ENCODE measurements around the gene PHLDB3.

Gene PHLDB3

DNA sequence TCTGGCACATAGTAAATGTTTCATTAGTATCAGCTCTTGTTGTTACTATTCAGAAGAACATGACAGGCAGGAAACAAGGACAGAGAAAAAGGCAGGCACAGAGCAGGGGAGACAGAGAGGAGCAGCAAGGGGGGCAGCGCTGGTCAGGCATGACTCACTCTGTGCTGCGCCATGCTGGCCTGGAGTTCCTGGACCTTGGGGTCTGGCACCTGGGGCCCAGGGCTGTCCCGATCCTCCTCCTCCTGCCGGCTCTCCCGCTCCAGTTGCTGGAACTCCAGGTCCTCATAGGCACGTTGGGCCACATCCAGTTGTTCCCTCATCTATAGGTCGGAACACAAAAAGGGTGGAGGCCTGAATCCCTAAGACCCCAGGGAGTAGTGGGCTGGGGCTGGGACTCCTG, 7.6 kb downstream of the PHLDB3 start:
- no peak for DNase-seq

DNA sequence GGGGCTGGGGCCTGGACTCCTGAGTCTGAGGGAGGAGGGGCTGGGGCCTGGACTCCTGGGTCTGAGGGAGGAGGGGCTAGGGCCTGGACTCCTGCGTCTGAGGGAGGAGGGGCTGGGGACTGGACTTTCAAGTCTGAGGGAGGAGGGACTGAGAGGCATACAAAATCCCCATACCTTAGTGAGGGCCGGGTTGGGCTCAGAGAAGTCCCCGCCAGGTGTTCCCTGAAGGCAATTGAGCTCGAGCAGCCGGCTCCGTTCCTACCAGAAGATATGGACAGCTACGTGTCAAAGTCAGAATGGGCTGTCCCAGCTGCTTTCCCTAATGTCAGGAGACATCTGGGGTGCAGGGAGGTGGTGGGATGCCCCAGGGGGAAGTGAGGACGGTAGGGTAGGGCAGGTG, 9.5 kb downstream of the PHLDB3 start:
- no peak for DNase-seq

GRCh38 chr19:43490759-43491158, 13.8 kb downstream of the PHLDB3 start:
- DNase-seq, result no peak

DNA sequence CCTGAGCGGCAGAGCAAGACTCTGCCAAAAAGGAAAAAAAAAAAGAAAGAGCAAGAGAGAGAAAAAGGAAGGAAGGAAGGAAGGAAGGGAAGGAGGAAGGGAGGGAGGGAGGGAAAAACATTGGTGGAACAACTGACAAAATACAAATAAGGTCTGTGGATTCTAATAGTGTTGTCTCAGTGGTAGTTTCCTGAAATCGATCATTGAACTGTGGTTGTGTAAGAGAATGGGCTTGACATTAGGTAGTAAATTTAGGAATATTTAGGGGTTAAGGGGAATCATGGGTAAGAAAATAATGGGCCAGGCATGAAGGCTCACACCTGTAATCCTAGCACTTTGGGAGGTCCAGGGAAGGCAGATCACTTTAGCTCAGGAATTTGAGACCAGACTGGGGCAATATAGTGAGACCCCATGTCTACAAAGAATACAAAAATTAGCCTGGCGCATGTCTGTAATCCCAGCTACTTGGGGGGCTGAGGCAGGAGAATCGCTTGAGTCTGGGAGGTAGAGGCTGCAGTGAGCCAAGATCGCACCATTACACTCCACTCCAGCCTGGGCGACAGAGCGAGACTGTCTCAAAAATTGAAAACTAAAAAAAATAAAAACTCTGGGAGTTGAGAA, 14.5 kb downstream of the PHLDB3 start:
- no peak for DNase-seq

GRCh38 chr19:43489310-43489709, 15.2 kb downstream of the PHLDB3 start:
- DNase-seq, result no peak

DNA sequence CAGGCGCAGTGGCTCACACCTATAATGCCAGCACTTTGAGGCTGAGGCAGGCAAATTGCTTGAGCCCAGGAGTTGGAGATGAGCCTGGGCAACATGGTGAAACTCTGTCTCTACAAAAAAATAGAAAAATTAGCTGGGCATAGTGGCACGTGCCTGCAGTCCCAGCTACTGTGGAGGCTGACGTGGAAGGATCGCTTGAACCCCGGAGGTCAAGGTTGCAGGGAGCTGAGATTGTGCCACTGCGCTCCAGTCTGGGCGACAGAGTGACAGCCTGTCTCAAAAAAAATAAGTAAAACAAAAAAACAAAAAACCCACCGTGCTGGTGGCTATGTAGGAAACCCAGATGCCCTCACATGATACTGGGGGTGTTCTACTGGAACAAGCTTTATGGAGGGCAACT, 16.4 kb downstream of the PHLDB3 start:
- no peak for DNase-seq

GRCh38 chr19:43486412-43486811, 18.1 kb downstream of the PHLDB3 start:
- DNase-seq, result no peak

- no peak for DNase-seq
These were observed 18.6 kb downstream of the PHLDB3 start for GRCh38 chr19:43485951-43486350.

- DNase-seq, result no peak
These were observed 21.3 kb downstream of the PHLDB3 start for GRCh38 chr19:43483281-43483680.

DNA sequence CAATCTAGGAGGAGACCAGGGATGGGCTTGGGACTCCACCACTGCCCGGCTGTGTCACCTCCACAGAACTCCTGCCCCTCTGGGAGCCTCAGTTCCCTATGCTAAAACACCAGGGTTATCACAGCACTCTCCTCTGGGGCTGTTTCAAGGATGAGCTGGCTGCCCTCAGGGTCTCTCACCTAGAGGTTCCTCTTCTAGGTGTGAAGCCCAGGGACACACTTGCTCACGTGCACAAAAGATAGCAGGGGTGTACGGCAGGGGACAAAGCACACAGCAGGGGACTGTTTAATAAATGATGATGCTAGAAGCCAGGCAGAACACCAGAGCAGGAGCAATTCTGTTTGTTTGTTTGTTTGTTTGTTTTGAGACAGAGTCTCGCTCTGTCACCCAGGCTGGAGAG, 22.4 kb downstream of the PHLDB3 start:
- no peak for DNase-seq

GRCh38 chr19:43481701-43482100, 22.8 kb downstream of the PHLDB3 start:
- DNase-seq, result no peak

DNA sequence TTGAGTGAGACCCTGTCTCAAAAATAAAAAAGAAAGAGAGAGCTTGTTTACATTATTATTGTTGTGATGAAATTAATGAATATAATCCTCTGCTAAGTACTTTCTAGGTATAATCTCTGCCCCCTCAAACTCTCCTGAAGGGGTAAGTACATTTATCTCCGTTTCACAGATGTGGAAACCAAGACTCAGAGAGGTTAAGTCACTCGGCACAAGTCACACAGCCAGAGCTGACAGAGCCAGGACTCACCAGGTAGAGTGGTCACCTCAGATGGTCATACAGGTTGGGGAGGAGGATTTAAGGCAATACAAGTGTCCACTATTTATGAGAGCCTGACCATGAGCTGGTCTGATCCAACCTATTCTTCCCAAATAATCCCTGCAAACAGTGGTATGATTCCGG, 24.0 kb downstream of the PHLDB3 start:
- no peak for DNase-seq

DNA sequence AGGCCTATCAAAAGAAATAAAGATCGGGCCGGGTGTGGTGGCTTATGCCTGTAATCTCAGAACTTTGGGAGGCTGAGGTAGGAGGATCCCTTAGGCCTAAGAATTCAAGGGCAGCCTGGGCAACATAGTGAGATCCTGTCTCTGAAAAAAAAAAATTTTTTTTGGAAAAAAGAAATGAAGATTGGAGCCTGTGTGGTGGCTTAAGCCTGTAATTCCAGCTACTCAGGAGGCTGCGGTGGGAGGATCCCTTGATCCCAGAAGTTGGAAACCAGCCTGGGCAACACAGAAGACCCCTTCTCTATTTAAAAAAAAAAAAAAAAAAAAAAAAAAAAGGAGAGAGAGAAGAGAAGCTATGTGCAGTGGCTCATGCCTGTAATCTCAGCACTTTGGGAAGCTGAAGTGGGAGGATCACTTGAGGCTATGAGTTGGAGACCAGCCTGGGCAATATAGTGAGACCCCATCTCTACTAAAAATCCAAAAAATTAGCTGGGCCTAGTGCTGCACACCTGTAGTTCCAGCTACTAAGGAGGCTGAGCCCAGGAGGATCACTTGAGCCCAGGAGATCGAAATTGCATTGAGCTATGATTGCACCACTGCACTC, 24.5 kb downstream of the PHLDB3 start:
- DNase-seq, result no peak

- no peak for DNase-seq
These were observed 25.3 kb downstream of the PHLDB3 start for GRCh38 chr19:43479226-43479625.

DNA sequence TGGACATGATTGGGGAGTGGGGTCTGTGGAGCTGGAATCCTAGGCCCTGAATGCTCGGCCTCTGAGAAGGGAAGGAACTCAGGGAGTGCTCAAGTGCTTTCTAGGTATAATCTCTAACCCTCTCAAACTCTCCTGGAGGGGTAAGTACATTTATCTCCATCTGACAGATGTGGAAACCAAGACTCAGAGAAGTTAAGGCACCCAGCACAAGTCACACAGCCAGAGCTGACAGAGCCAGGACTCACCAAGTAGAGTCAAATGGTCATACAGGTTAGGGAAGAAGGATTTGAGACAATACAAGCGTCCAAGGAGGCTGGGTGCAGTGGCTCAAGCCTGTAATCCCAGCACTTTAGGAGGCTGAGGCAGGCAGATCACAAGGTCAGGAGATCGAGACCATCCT, 26.2 kb downstream of the PHLDB3 start:
- no peak for DNase-seq

- no peak for DNase-seq
These were observed 27.9 kb downstream of the PHLDB3 start for GRCh38 chr19:43476606-43477005.

- DNase-seq, result peak; percentile 91
These were observed 29.4 kb downstream of the PHLDB3 start for GRCh38 chr19:43474986-43475705.

- no peak for DNase-seq
These were observed 30.1 kb downstream of the PHLDB3 start for GRCh38 chr19:43474487-43474886.

- no peak for DNase-seq
These were observed 33.5 kb downstream of the PHLDB3 start for GRCh38 chr19:43471091-43471490.

GRCh38 chr19:43470288-43470687, 34.3 kb downstream of the PHLDB3 start:
- no peak for DNase-seq

- no peak for DNase-seq
These were observed 35.4 kb downstream of the PHLDB3 start for GRCh38 chr19:43469160-43469480.

DNA sequence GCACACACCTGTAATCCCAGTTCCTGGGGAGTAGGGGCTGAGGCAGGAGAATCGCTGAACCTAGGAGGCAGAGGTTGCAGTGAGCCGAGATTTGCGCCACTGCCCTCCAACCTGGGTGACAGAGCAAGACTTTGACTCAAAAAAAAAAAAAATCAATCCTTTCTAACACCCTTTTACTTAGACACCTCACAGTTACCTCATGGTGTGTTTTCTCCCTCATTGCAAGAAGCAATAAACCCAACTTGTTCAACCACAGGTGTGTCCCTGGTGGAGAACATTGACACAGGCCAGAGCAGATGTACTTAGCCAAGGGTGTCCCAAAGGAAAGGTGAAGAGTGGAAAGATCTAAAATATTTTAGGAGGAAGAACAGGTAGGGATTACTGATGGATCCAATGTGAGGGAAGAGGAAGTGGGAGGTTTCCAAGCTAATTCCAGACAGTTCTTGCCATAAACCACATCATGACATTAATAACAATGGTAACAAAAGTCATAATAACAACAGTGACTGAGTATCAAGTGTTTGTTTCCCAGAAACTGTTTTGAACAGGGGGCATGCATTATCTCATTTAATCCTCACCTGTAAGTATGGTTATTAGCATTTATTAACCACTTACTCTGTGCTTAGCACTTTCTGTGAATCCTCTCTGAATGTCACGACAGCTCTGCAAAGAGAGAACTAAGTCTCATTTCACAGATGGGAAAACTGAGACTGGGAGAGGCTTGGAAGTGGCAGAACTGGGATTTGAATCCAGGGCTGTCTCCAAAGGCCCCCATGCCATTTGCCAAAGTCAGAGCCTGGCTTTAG, 36.0 kb downstream of the PHLDB3 start:
- no peak for DNase-seq

- no peak for DNase-seq
These were observed 36.8 kb downstream of the PHLDB3 start for GRCh38 chr19:43467730-43468129.

GRCh38 chr19:43467276-43467675, 37.3 kb downstream of the PHLDB3 start:
- DNase-seq, result no peak
